ENCODE measurements around the gene CBFA2T3.

GRCh38 chr16:88929091-88929445 lies 47.9 kb downstream of the CBFA2T3 start:
- no peak for TF ChIP-seq CTCF (conservative IDR thresholded peaks at IDR 0.05)
- no peak for TF ChIP-seq ZFX (IDR thresholded peaks at IDR 0.05)
